ENCODE measurements around the gene CACNG5. TPM values are rescaled to one million over a fixed set of nuclear protein-coding genes. Genes with fewer than 3 reads are reported as not detected.

Gene CACNG5
- total RNA-seq, 3 donors from 2014 or later (not counting 1 experiment from before 2014, with no cell fraction given): not detected

DNA sequence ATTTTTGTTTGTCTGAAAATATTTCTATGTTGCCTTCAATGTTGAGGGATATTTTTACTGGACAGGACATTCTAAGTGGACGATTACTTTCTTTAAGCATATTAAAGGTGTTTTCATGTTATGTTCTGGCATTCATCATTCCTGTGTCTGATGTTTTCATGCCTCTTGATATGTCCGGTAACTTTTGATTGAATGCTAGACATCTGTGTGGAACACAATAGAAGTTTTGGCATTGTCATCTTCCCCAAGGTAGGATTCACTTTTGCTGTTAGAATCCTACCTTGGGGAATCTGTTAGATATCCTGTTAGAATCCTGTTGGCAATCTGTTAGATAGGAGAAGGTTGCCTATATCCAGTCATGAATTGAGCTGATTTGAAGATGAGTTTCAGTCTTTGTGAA is 28.9 kb downstream of the CACNG5 start:
- no peak overlapping the region for H3K4me3 Mint-ChIP-seq
- intact Hi-C loops (cut with micrococcal nuclease): no loop called here
- Histone ChIP-seq H3K27ac (ENCODE audit: low read length) (no peak overlapping the region), H3K9me3 (ENCODE audit: control insufficient read depth, insufficient read depth, low read length) (no peaks in the 10 kb centered on the region), H3K27me3 (ENCODE audit: control insufficient read depth, insufficient read depth, low read length) (no peaks in the 10 kb centered on the region), H3K36me3 (ENCODE audit: control insufficient read depth, insufficient read depth, low read length) (no peaks in the 10 kb centered on the region), H3K4me3 (ENCODE audit: low read length) (no peak overlapping the region), H3K4me1 (ENCODE audit: control insufficient read depth, insufficient read depth, low read length) (no peaks in the 10 kb centered on the region)
- TF ChIP-seq, protein P1, sequence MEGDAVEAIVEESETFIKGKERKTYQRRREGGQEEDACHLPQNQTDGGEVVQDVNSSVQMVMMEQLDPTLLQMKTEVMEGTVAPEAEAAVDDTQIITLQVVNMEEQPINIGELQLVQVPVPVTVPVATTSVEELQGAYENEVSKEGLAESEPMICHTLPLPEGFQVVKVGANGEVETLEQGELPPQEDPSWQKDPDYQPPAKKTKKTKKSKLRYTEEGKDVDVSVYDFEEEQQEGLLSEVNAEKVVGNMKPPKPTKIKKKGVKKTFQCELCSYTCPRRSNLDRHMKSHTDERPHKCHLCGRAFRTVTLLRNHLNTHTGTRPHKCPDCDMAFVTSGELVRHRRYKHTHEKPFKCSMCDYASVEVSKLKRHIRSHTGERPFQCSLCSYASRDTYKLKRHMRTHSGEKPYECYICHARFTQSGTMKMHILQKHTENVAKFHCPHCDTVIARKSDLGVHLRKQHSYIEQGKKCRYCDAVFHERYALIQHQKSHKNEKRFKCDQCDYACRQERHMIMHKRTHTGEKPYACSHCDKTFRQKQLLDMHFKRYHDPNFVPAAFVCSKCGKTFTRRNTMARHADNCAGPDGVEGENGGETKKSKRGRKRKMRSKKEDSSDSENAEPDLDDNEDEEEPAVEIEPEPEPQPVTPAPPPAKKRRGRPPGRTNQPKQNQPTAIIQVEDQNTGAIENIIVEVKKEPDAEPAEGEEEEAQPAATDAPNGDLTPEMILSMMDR (IDR thresholded peaks at IDR 0.05): no peak
- no peaks in the 10 kb centered on the region for H3K4me1 Mint-ChIP-seq
- DNase-seq (no peak), ATAC-seq (no peak)
- H3K36me3 Mint-ChIP-seq: no peaks in the 10 kb centered on the region
- no peaks in the 10 kb centered on the region for H3K9me3 Mint-ChIP-seq
- H3K27me3 Mint-ChIP-seq (ENCODE audit: low read depth in 2 of 2): peaks cover 31 to 45% of the 10 kb centered on the region in 2 donors
- no peak overlapping the region for H3K27ac Mint-ChIP-seq
- WGBS (ENCODE audit: insufficient coverage): 96% methylated on average over 2 of the region's 2 CpGs

DNA sequence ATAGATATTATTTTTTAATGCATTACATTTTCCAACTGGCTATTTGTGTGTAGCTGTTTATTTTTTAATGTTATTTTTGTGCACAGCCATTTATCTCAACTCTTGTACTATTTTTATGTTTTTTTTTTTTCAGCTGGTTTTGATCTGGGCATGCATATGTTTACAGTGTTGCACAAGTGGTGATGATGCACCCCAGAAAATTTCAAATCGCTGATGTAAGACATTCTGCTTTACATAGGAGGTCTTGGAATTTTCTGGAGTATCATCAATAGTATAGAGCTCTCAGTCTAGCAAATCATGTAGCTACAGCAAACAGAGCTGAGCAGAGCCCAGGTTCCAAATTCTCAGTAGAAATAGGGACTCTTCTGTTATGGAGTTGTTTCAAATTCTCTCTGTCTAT is 30.2 kb downstream of the CACNG5 start:
- 92% methylated on average over 1 of the region's 1 CpG for WGBS (ENCODE audit: insufficient coverage)
- H3K9me3 Mint-ChIP-seq: no peaks in the 10 kb centered on the region
- Histone ChIP-seq H3K27me3 (ENCODE audit: control insufficient read depth, insufficient read depth, low read length) (no peaks in the 10 kb centered on the region), H3K4me3 (ENCODE audit: low read length) (no peak overlapping the region), H3K27ac (ENCODE audit: low read length) (no peak overlapping the region), H3K4me1 (ENCODE audit: control insufficient read depth, insufficient read depth, low read length) (no peaks in the 10 kb centered on the region), H3K9me3 (ENCODE audit: control insufficient read depth, insufficient read depth, low read length) (no peaks in the 10 kb centered on the region), H3K36me3 (ENCODE audit: control insufficient read depth, insufficient read depth, low read length) (no peaks in the 10 kb centered on the region)
- ATAC-seq (no peak), DNase-seq (no peak)
- H3K4me1 Mint-ChIP-seq: no peaks in the 10 kb centered on the region
- H3K27me3 Mint-ChIP-seq (ENCODE audit: low read depth in 2 of 2): peaks cover 29 to 52% of the 10 kb centered on the region in 2 donors
- intact Hi-C loops (cut with micrococcal nuclease): no loop called here
- no peak overlapping the region for H3K4me3 Mint-ChIP-seq
- no peak overlapping the region for H3K27ac Mint-ChIP-seq
- TF ChIP-seq, protein P1 (IDR thresholded peaks at IDR 0.05): no peak
- H3K36me3 Mint-ChIP-seq: no peaks in the 10 kb centered on the region

DNA sequence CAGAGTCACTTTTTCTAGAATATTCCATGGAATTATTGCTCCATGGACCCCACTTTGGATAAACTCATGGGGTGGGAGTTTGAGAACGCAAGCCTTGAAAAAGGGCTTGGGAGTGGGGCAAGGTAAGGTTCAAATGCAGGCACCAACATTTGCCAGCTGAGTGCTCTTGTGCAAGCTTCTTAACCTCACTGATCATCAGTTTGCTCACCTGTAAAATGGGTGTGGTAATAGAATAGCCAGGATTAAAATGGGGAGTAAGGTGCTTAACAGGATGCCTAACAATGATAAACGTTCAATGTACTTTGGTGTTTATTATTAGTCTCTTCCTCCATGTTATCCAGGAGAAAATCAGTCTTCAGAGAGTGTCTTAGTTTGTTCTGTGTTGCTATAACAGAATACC is 39.0 kb downstream of the CACNG5 start:
- WGBS (ENCODE audit: insufficient coverage): 83% methylated on average over 2 of the region's 2 CpGs
- no peaks in the 10 kb centered on the region for H3K36me3 Mint-ChIP-seq

DNA sequence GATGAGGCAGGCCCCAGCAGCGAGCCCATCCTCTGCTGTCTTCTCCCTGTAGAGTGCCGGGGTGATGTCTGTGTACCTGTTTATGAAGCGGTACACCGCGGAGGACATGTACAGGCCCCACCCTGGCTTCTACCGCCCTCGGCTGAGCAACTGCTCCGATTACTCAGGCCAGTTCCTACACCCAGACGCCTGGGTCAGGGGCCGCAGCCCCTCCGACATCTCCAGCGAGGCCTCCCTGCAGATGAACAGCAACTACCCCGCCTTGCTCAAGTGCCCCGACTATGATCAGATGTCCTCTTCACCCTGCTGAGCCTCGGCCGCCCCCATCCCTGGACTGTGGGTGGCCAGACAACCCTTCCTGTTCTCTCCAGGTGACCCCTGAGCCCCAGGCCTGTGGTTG is 50.0 kb downstream of the CACNG5 start:
- Mint-ChIP-seq H3K36me3 (no peaks in the 10 kb centered on the region), H3K4me1 (no peaks in the 10 kb centered on the region), H3K27ac (no peak overlapping the region), H3K9me3 (peaks cover 0 to 2% of the 10 kb centered on the region in 2 donors), H3K4me3 (no peak overlapping the region), H3K27me3 (ENCODE audit: low read depth in 2 of 2) (peaks cover 5 to 21% of the 10 kb centered on the region in 2 donors)
- H3K4me3 ChIP-seq (ENCODE audit: low read length): no peak overlapping the region
- peak in 1 of 3 donors; percentile 7 for ATAC-seq
- TF ChIP-seq, protein P1 (IDR thresholded peaks at IDR 0.05): no peak
- no peak for DNase-seq
- no peaks in the 10 kb centered on the region for H3K27me3 ChIP-seq (ENCODE audit: control insufficient read depth, insufficient read depth, low read length)
- H3K36me3 ChIP-seq (ENCODE audit: control insufficient read depth, insufficient read depth, low read length): no peaks in the 10 kb centered on the region
- H3K9me3 ChIP-seq (ENCODE audit: control insufficient read depth, insufficient read depth, low read length): no peaks in the 10 kb centered on the region
- no peaks in the 10 kb centered on the region for H3K4me1 ChIP-seq (ENCODE audit: control insufficient read depth, insufficient read depth, low read length)
- intact Hi-C loops (cut with micrococcal nuclease): no loop called here
- no peak overlapping the region for H3K27ac ChIP-seq (ENCODE audit: low read length)
- WGBS (ENCODE audit: insufficient coverage): 94% methylated on average over 16 of the region's 16 CpGs

More for the DNA sequence above, 39.0 kb downstream of the CACNG5 start:
- H3K36me3 ChIP-seq (ENCODE audit: control insufficient read depth, insufficient read depth, low read length): no peaks in the 10 kb centered on the region
- Mint-ChIP-seq H3K27ac (no peak overlapping the region), H3K4me3 (no peak overlapping the region), H3K4me1 (no peaks in the 10 kb centered on the region), H3K27me3 (ENCODE audit: low read depth in 2 of 2) (peaks cover 13 to 27% of the 10 kb centered on the region in 2 donors), H3K9me3 (no peaks in the 10 kb centered on the region)
- intact Hi-C loops (cut with micrococcal nuclease): no loop called here
- no peak overlapping the region for H3K27ac ChIP-seq (ENCODE audit: low read length)
- H3K9me3 ChIP-seq (ENCODE audit: control insufficient read depth, insufficient read depth, low read length): no peaks in the 10 kb centered on the region
- H3K4me3 ChIP-seq (ENCODE audit: low read length): no peak overlapping the region
- H3K4me1 ChIP-seq (ENCODE audit: control insufficient read depth, insufficient read depth, low read length): no peaks in the 10 kb centered on the region
- no peak for ATAC-seq
- TF ChIP-seq, protein P1 (IDR thresholded peaks at IDR 0.05): no peak
- DNase-seq: no peak
- no peaks in the 10 kb centered on the region for H3K27me3 ChIP-seq (ENCODE audit: control insufficient read depth, insufficient read depth, low read length)

Data from natural killer cell (primary cell).